KMS-11 (cell line): ENCODE measurements around the gene IGFBP2.

Experiments used
- H2AFZ ChIP-seq: fragments of 200-600 bp; sonication (generic); 2 replicates; pipeline ENCODE4 v1.6.1; 2016; ENCODE audit warnings: antibody characterized with exemption, mixed run types, low read depth
- H3K27ac ChIP-seq: fragments of 200-600 bp; sonication (generic); 2 replicates; pipeline ENCODE4 v1.6.1; 2016; ENCODE audit warnings: mild to moderate bottlenecking, mixed run types
- H3K27me3 ChIP-seq: fragments of 200-600 bp; sonication (generic); 2 replicates; pipeline ENCODE4 v1.6.1; 2017; ENCODE audit warnings: mild to moderate bottlenecking, low read depth, mixed run types, moderate library complexity; ENCODE audit not compliant: insufficient read depth
- H3K36me3 ChIP-seq: fragments of 200-600 bp; sonication (generic); 2 replicates; pipeline ENCODE4 v1.6.1; 2017; ENCODE audit warnings: mild to moderate bottlenecking, mixed run types; ENCODE audit not compliant: insufficient read depth
- H3K4me1 ChIP-seq: fragments of 200-600 bp; sonication (generic); 2 replicates; pipeline ENCODE4 v1.6.1; 2016; ENCODE audit warnings: mild to moderate bottlenecking, low read depth, mixed run types; ENCODE audit not compliant: poor library complexity, severe bottlenecking
- H3K4me2 ChIP-seq: fragments of 200-600 bp; sonication (generic); 2 replicates; pipeline ENCODE4 v1.7.0; 2016; ENCODE audit warnings: mild to moderate bottlenecking, mixed run types
- H3K4me3 ChIP-seq: fragments of 200-600 bp; sonication (generic); IDR thresholded peaks from 2 replicates; pipeline ENCODE4 v1.6.1; 2017; ENCODE audit warnings: low read depth, low read length, mixed read lengths; ENCODE audit not compliant: insufficient read depth
- H3K79me2 ChIP-seq: fragments of 200-600 bp; sonication (generic); 2 replicates; pipeline ENCODE4 v1.6.1; 2016; ENCODE audit warnings: low read depth, mixed run types; ENCODE audit not compliant: insufficient read depth
- H3K9ac ChIP-seq: fragments of 200-600 bp; sonication (generic); 2 replicates; pipeline ENCODE4 v1.6.1; 2016; ENCODE audit warnings: mild to moderate bottlenecking, mixed run types
- H4K20me1 ChIP-seq: fragments of 200-600 bp; sonication (generic); 2 replicates; pipeline ENCODE4 v1.6.1; 2016; ENCODE audit warnings: mild to moderate bottlenecking, mixed run types; ENCODE audit not compliant: insufficient read depth
- CTCF ChIP-seq: fragments of 200-600 bp; sonication (generic); conservative IDR thresholded peaks from 2 replicates; pipeline ENCODE4 v1.6.1; 2017; ENCODE audit warnings: low read depth, mild to moderate bottlenecking, antibody characterized with exemption, low read length, moderate library complexity, mixed read lengths

The IGFBP2 gene

GRCh38 chr2:216694826-216695217 is 61.6 kb downstream of the IGFBP2 start:
- H3K27me3 ChIP-seq, result no peaks in the 10 kb centered on the region
- peaks cover 9% of the 10 kb centered on the region for H3K4me1 ChIP-seq
- H3K27ac ChIP-seq, result no peak overlapping the region
- no peak overlapping the region for H3K9ac ChIP-seq
- H3K79me2 ChIP-seq, result no peaks in the 10 kb centered on the region
- H4K20me1 ChIP-seq, result no peaks in the 10 kb centered on the region
- H3K36me3 ChIP-seq, result no peaks in the 10 kb centered on the region
- no peak for TF ChIP-seq CTCF
- H2AFZ ChIP-seq, result no peak overlapping the region
- no peak overlapping the region for H3K4me2 ChIP-seq
- H3K4me3 ChIP-seq, result no peak overlapping the region

GRCh38 chr2:216695401-216695821 is 62.2 kb downstream of the IGFBP2 start, which contains the start of gene IGFBP5:
Gene IGFBP5 (minus strand): TSS chr2:216695549. CDS start chr2:216694775, 774 bp downstream.
- H2AFZ ChIP-seq, result no peak within 1 kb of the TSS
- no peak within 1 kb of the TSS for H3K4me2 ChIP-seq
- H3K27ac ChIP-seq, result no peak within 1 kb of the TSS
- TF ChIP-seq CTCF, result no peak
- no peaks in the 10 kb centered on the region for H3K27me3 ChIP-seq
- H3K79me2 ChIP-seq, result no peaks in the 10 kb centered on the region
- H4K20me1 ChIP-seq, result no peaks in the 10 kb centered on the region
- peaks cover 4% of the 10 kb centered on the region for H3K4me1 ChIP-seq
- no peak within 1 kb of the TSS for H3K9ac ChIP-seq
- no peaks in the 10 kb centered on the region for H3K36me3 ChIP-seq
- H3K4me3 ChIP-seq, result no peak within 1 kb of the TSS

DNA sequence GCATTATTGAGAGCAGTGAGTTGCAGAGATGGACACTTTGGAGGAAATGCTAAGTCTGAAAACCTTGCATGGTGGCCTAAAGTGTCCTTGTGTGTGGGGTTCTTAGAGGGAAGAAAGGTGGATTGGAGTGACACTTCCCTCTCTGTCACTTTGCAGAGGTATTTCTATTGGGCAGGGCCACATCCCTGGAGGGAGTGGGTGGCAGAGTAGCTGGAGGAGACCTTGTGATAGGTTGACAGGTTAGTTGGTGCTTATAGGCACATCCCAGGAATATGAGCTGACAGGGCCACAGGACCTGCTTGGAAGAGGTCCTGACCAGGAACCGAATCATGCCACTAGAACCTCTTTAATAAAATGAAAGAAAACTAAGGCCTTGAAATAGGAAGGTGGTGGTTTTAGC is 63.1 kb downstream of the IGFBP2 start:
- no peaks in the 10 kb centered on the region for H4K20me1 ChIP-seq
- TF ChIP-seq CTCF, result no peak
- H3K27ac ChIP-seq, result no peak overlapping the region
- H3K4me3 ChIP-seq, result no peak overlapping the region
- no peaks in the 10 kb centered on the region for H3K79me2 ChIP-seq
- H3K27me3 ChIP-seq, result no peaks in the 10 kb centered on the region
- no peak overlapping the region for H3K4me2 ChIP-seq
- no peak overlapping the region for H3K9ac ChIP-seq
- peaks cover 3% of the 10 kb centered on the region for H3K4me1 ChIP-seq
- H3K36me3 ChIP-seq, result no peaks in the 10 kb centered on the region
- no peak overlapping the region for H2AFZ ChIP-seq

DNA sequence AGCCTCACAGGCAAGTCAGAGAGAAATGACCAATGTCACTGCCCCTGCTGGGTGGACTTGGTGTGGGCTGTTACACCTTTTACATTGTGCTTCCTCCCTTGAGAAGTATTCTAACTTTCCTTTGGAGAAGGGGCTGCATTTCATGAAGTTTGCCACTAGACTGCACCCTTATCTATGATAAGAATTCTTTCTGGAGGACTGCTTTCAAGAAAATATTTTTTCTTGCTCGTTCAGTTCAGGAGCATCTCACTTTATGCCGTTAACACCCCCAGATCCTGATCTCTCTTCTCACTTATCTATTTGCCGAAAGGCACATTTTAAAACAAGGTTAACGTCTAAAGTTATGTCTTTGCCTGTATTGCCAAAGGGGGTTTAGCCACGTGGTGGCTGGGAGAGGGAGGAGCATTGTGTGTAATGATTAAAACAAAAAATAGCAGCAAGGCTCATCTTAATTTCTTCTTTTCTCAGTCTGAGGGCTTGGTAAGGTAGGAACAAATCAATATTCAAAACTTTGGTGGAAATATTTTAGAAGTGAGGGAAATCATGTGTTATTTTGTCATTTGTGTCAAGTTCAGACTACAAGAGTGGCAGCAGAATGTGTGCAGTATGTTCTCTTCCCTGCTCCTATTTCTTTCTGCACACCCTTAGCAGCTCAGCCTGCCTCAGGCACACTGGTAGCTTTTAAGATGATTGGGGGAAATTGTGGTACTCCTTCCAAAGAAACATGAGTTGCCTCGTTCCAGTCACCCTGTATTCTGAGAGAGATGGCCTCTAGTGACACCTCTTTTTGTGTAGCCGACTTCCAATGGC is 63.7 kb downstream of the IGFBP2 start:
- Histone ChIP-seq H3K4me2 (no peak overlapping the region), H3K4me3 (no peak overlapping the region), H3K36me3 (no peaks in the 10 kb centered on the region), H4K20me1 (no peaks in the 10 kb centered on the region), H3K4me1 (peaks cover 3% of the 10 kb centered on the region), H3K9ac (no peak overlapping the region), H3K27me3 (no peaks in the 10 kb centered on the region), H3K79me2 (no peaks in the 10 kb centered on the region), H3K27ac (no peak overlapping the region), H2AFZ (no peak overlapping the region)
- TF ChIP-seq CTCF, result no peak; the same call in 1 of the 2 replicates
